Activated naive CD8-positive, alpha-beta T cell treated with anti-CD3 and anti-CD28 coated beads, Interleukin-2, amount 50 U/mL, for 24 hours (primary cell): ENCODE results near the gene PPP1R3G.

Experiments
- ATAC-seq: fragments of 150-1000 bp; cut with Tn5 transposase; one replicate; pipeline ENCODE4 v1.10.0; 2021
- DNase-seq: peaks from one replicate; pipeline ENCODE4 v3.0.0; 2021
- H3K27ac Mint-ChIP-seq: one replicate; pipeline ENCODE4 v1.8.0; 2021; ENCODE audit warnings: mild to moderate bottlenecking, mixed read lengths
- H3K27me3 Mint-ChIP-seq: one replicate; pipeline ENCODE4 v1.8.0; 2021; ENCODE audit warnings: mixed read lengths
- H3K36me3 Mint-ChIP-seq: one replicate; pipeline ENCODE4 v1.8.0; 2021; ENCODE audit warnings: low read depth, mixed read lengths
- H3K4me1 Mint-ChIP-seq: one replicate; pipeline ENCODE4 v1.8.0; 2021; ENCODE audit warnings: mixed read lengths
- H3K4me3 Mint-ChIP-seq: one replicate; pipeline ENCODE4 v1.8.0; 2021; ENCODE audit warnings: mild to moderate bottlenecking, moderate library complexity, mixed read lengths
- H3K9me3 Mint-ChIP-seq: one replicate; pipeline ENCODE4 v1.8.0; 2021; ENCODE audit warnings: mixed read lengths

Gene PPP1R3G

GRCh38 chr6:5084781-5085647 is at the start of gene PPP1R3G:
Gene PPP1R3G, plus strand, starts transcription at chr6:5085341. Its CDS starts 145 bp downstream, at chr6:5085486.
- Mint-ChIP-seq H3K9me3 (no peaks in the 10 kb centered on the region), H3K4me1 (peaks cover 3% of the 10 kb centered on the region), H3K4me3 (peak within 1 kb of the TSS; percentile 71), H3K27ac (no peak within 1 kb of the TSS), H3K36me3 (no peaks in the 10 kb centered on the region), H3K27me3 (peaks cover 50% of the 10 kb centered on the region)
- DNase-seq = peak; percentile 11
- ATAC-seq = peak; percentile 36

DNA sequence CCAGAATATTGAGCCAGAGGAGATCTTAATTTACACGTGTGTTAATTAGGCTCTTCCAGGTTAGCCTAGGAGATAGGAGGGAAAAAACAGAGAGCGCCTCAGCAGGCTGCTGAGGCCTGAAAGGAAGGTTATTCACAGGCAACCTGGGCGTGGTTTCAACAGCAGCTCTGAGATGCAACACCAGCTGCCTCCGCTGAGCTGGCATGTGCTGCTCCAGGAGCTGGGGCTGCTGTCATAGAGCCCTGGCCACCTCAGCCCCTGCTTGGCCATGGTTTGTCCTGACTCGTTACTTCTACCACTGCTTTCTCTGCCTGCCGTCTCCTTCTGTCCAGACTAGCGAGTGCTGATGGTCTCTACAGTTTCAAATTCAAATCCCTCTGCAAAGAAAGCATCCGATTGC is 48.9 kb upstream of the PPP1R3G start:
- no peaks in the 10 kb centered on the region for H3K9me3 Mint-ChIP-seq
- no peak overlapping the region for H3K27ac Mint-ChIP-seq
- no peak for DNase-seq

DNA sequence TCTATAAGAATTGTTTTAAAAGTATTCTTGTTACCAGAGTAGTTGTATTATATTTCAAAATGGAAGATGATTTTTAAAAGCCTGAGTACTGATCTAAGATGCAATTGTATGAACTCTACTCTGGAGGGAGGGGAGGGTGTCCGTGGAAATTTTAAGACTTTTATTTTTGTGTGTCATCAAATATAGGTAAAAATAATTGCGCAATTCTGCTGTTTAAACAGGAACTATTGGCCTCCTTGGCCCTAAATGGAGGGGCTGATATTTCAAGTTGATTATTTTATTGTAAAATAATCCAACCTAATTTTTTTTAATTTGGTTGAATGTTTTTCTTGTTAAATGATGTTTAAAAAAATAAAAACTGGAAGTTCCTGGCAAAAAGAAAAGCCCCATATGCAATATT is 43.2 kb upstream of the PPP1R3G start:
- Mint-ChIP-seq H3K9me3 (no peaks in the 10 kb centered on the region), H3K27me3 (no peaks in the 10 kb centered on the region), H3K4me1 (no peaks in the 10 kb centered on the region), H3K36me3 (peaks cover 3% of the 10 kb centered on the region), H3K4me3 (no peak overlapping the region), H3K27ac (no peak overlapping the region)
- ATAC-seq = no peak
- no peak for DNase-seq

More for the DNA sequence above, 48.9 kb upstream of the PPP1R3G start:
- Mint-ChIP-seq H3K27me3 (no peaks in the 10 kb centered on the region), H3K4me1 (no peaks in the 10 kb centered on the region), H3K36me3 (no peaks in the 10 kb centered on the region), H3K4me3 (no peak overlapping the region)
- ATAC-seq = no peak

DNA sequence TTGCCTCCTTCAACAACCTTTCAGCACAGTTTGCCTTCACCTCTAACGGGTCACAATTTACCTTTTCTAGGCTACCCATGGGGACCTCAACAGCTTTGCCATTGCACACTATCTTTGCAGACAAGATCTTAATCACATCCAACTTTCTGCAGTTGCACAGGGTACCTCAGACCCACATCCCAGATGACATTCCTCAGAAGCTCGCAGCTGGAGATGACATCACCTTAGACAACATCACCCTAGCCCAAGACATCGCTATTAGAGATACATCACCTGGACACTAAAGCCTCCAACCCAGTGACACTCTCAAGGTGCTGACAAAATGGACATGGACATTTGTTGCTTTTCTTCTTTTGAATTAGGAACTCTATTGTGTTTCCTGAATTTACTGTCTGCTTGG is 42.7 kb upstream of the PPP1R3G start:
- DNase-seq (no peak), ATAC-seq (no peak)
- H3K36me3 Mint-ChIP-seq = peaks cover 3% of the 10 kb centered on the region
- no peaks in the 10 kb centered on the region for H3K4me1 Mint-ChIP-seq
- no peaks in the 10 kb centered on the region for H3K27me3 Mint-ChIP-seq
- no peaks in the 10 kb centered on the region for H3K9me3 Mint-ChIP-seq
- no peak overlapping the region for H3K4me3 Mint-ChIP-seq
- no peak overlapping the region for H3K27ac Mint-ChIP-seq

DNA sequence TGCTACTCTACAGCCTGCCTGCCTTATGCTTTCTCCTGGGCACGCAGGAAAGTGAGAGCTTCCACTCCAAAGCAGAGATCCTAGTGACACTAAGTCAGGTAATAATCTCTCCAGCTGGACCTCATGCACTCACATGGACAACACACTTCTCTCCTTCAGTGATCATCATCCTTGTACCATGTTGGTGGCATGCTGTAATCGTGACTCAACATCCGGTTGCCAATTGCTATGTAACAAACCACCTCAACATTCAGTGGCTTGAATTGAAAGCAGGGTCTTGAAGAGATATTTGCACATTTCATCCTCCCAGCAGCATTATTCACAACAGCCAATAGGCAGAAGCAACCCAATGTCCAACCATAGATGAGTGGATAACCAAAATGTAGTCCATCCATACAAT is 40.3 kb upstream of the PPP1R3G start:
- H3K4me3 Mint-ChIP-seq = no peak overlapping the region
- no peak overlapping the region for H3K27ac Mint-ChIP-seq
- DNase-seq (no peak), ATAC-seq (no peak)
- peaks cover 10% of the 10 kb centered on the region for H3K9me3 Mint-ChIP-seq
- H3K27me3 Mint-ChIP-seq = peaks cover 4% of the 10 kb centered on the region
- H3K36me3 Mint-ChIP-seq = peaks cover 3% of the 10 kb centered on the region
- H3K4me1 Mint-ChIP-seq = no peaks in the 10 kb centered on the region

DNA sequence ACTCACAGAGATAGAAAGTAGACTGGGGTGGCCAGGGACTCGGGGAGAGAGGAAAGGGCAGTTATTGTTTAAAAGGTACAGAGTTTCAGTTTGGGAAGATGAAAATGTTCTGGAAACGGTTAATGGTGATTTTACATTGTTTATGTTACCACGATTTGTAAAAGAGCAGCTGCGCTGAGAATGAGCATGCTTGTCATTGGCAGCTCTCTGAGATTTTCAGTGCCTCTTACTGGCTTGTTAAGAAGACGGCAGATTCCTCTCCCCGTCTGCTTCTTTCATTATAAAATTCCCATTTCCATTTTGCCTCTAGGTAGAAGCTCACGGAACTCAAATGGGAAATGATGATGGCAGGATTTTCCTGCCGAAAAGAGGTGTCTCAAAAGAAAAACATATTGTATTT is 39.7 kb upstream of the PPP1R3G start:
- Mint-ChIP-seq H3K4me3 (no peak overlapping the region), H3K9me3 (peaks cover 10% of the 10 kb centered on the region), H3K27me3 (peaks cover 4% of the 10 kb centered on the region), H3K27ac (no peak overlapping the region), H3K36me3 (peaks cover 5% of the 10 kb centered on the region), H3K4me1 (no peaks in the 10 kb centered on the region)
- DNase-seq = no peak
- ATAC-seq = no peak

DNA sequence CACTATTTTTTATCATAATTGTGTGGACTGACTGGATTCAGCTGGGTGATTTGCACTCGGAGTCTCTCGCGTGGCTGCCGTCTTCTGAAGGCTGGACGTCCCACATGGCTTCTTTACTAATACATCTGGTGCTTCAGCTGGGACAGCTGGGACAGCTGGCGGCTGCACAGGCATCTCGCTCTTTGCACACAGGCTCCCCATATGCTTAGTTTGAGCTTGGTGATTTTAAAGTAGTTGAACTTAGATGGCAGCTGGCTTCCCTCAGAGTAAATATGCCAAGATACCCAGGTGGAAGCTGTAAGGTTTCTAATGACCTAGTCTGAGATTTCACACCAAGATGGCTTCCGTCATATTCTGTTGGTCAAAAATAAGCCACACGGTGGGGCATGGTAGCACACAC is 38.7 kb upstream of the PPP1R3G start:
- no peak overlapping the region for H3K4me3 Mint-ChIP-seq
- DNase-seq = no peak
- peaks cover 12% of the 10 kb centered on the region for H3K36me3 Mint-ChIP-seq
- H3K27me3 Mint-ChIP-seq = peaks cover 4% of the 10 kb centered on the region
- no peak overlapping the region for H3K27ac Mint-ChIP-seq
- no peak for ATAC-seq
- H3K4me1 Mint-ChIP-seq = no peaks in the 10 kb centered on the region
- peaks cover 19% of the 10 kb centered on the region for H3K9me3 Mint-ChIP-seq

DNA sequence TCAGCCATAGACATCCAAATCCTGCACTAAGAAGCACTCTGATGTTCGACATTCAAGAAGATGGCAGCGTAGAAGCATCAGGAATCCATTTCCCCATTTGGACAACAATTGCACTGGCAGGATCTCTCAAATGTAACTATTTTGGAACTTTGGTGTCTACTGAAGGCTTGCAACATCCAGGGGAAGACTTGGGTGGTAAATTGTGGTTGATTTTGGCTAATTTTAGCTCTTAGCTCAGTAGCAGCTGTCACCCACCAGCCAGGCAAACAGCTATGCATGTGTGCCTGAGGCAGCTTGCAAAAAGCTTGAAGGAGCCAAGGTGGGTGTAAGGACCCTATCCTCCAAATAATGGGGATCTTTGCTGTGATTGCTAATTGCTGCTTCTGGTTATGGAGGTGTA is 35.1 kb upstream of the PPP1R3G start:
- H3K4me3 Mint-ChIP-seq = no peak overlapping the region
- DNase-seq = no peak
- no peak for ATAC-seq
- peaks cover 4% of the 10 kb centered on the region for H3K4me1 Mint-ChIP-seq
- H3K36me3 Mint-ChIP-seq = peaks cover 9% of the 10 kb centered on the region
- no peak overlapping the region for H3K27ac Mint-ChIP-seq
- H3K9me3 Mint-ChIP-seq = peaks cover 26% of the 10 kb centered on the region
- peaks cover 4% of the 10 kb centered on the region for H3K27me3 Mint-ChIP-seq

- H3K27me3 Mint-ChIP-seq = peaks cover 5% of the 10 kb centered on the region
- H3K9me3 Mint-ChIP-seq = peaks cover 26% of the 10 kb centered on the region
- no peak for ATAC-seq
Measured at GRCh38 chr6:5051394-5051793, 33.7 kb upstream of the PPP1R3G start.

GRCh38 chr6:5053038-5053437 is 32.1 kb upstream of the PPP1R3G start:
- peaks cover 4% of the 10 kb centered on the region for H3K4me1 Mint-ChIP-seq
- DNase-seq (no peak), ATAC-seq (no peak)
- peaks cover 9% of the 10 kb centered on the region for H3K36me3 Mint-ChIP-seq
- H3K27me3 Mint-ChIP-seq = peaks cover 5% of the 10 kb centered on the region
- no peak overlapping the region for H3K27ac Mint-ChIP-seq
- no peak overlapping the region for H3K4me3 Mint-ChIP-seq
- H3K9me3 Mint-ChIP-seq = peaks cover 21% of the 10 kb centered on the region

More at GRCh38 chr6:5051394-5051793, 33.7 kb upstream of the PPP1R3G start:
- H3K27ac Mint-ChIP-seq = no peak overlapping the region
- no peak overlapping the region for H3K4me3 Mint-ChIP-seq
- DNase-seq = no peak
- peaks cover 9% of the 10 kb centered on the region for H3K36me3 Mint-ChIP-seq
- peaks cover 4% of the 10 kb centered on the region for H3K4me1 Mint-ChIP-seq

DNA sequence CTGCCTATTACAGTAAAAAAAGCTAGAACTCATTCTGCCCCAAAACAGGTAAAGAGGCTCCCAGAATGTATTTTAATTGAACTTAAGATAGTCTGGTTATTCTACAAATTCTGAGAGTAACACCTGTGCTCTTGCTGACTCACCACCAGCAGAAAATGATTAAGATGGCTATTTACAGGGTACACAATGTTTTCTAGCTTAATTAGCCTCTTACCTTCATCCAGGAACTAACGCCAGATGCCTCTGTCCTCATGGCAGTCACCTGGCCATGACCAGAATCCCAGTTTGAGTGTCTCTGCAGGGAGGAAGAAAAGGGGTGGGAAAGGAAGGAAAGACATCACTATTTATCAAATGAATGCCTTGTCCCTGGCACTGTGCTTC is 31.3 kb upstream of the PPP1R3G start:
- Mint-ChIP-seq H3K4me3 (no peak overlapping the region), H3K27ac (no peak overlapping the region), H3K9me3 (peaks cover 17% of the 10 kb centered on the region), H3K36me3 (peaks cover 9% of the 10 kb centered on the region), H3K4me1 (peaks cover 4% of the 10 kb centered on the region), H3K27me3 (peaks cover 1% of the 10 kb centered on the region)
- DNase-seq (no peak), ATAC-seq (no peak)

- no peak for ATAC-seq
- no peak for DNase-seq
- H3K4me1 Mint-ChIP-seq = peaks cover 4% of the 10 kb centered on the region
- no peak overlapping the region for H3K27ac Mint-ChIP-seq
- H3K4me3 Mint-ChIP-seq = no peak overlapping the region
- H3K27me3 Mint-ChIP-seq = peaks cover 1% of the 10 kb centered on the region
- peaks cover 16% of the 10 kb centered on the region for H3K9me3 Mint-ChIP-seq
- peaks cover 9% of the 10 kb centered on the region for H3K36me3 Mint-ChIP-seq
Measured at GRCh38 chr6:5054245-5054873, 30.8 kb upstream of the PPP1R3G start.

GRCh38 chr6:5055118-5055517 is 30.0 kb upstream of the PPP1R3G start:
- H3K4me3 Mint-ChIP-seq = no peak overlapping the region
- ATAC-seq = no peak
- peaks cover 4% of the 10 kb centered on the region for H3K4me1 Mint-ChIP-seq
- DNase-seq = no peak
- no peak overlapping the region for H3K27ac Mint-ChIP-seq
- peaks cover 9% of the 10 kb centered on the region for H3K36me3 Mint-ChIP-seq
- H3K27me3 Mint-ChIP-seq = peaks cover 1% of the 10 kb centered on the region
- peaks cover 16% of the 10 kb centered on the region for H3K9me3 Mint-ChIP-seq

GRCh38 chr6:5058254-5058653 is 26.9 kb upstream of the PPP1R3G start:
- Mint-ChIP-seq H3K27me3 (peaks cover 1% of the 10 kb centered on the region), H3K36me3 (no peaks in the 10 kb centered on the region), H3K9me3 (peaks cover under 1% of the 10 kb centered on the region), H3K27ac (no peak overlapping the region), H3K4me3 (no peak overlapping the region), H3K4me1 (no peaks in the 10 kb centered on the region)
- ATAC-seq (no peak), DNase-seq (no peak)
